Psoas muscle (tissue), 8 donors: ENCODE data around the gene SNX11. TPM values are rescaled to one million over a fixed set of nuclear protein-coding genes. Genes with fewer than 3 reads are reported as not detected.

Experiments used
- ATAC-seq, 4 donors: fragments of 200-7000 bp; cut with Tn5 transposase; one replicate each; pipeline ENCODE4 v1.9.1; 2020; ENCODE audit warnings: moderate library complexity in 3 of 4, mild to moderate bottlenecking in 2 of 4
- DNase-seq, 2 donors: peaks; one replicate each; pipeline ENCODE4 v3.0.0-alpha.2; 2020
- H3K27ac ChIP-seq: fragments of 200-600 bp; one replicate; pipeline ENCODE4 v1.8.0; 2022
- H3K27me3 ChIP-seq, 3 donors: fragments of 200-600 bp in 1 of 3; one replicate each; pipeline versions ENCODE4 v1.6.1 to v1.8.0; 2013 to 2022; ENCODE audit warnings: low read length in 2 of 3, mild to moderate bottlenecking in 2 of 3, moderate library complexity in 1 of 3; ENCODE audit not compliant: insufficient read depth in 3 of 3
- H3K36me3 ChIP-seq, 2 donors: fragments of 200-600 bp in 1 of 2; one replicate each; pipeline versions ENCODE4 v1.6.1 to v1.8.0; 2013 to 2022; ENCODE audit warnings: low read depth in 1 of 2, mild to moderate bottlenecking in 1 of 2, moderate library complexity in 1 of 2; ENCODE audit not compliant: insufficient read depth in 1 of 2
- H3K4me1 ChIP-seq: fragments of 200-600 bp; one replicate; pipeline ENCODE4 v1.8.0; 2022
- H3K4me3 ChIP-seq: fragments of 200-600 bp; one replicate; pipeline ENCODE4 v1.8.0; 2022; ENCODE audit warnings: mild to moderate bottlenecking
- H3K9me3 ChIP-seq: fragments of 200-600 bp; one replicate; pipeline ENCODE4 v1.8.0; 2022
- WGBS, 3 donors: extraction: QIAGEN DNeasy Blood & Tissue Kit; methylation state at CpG; one replicate each; pipeline versions ENCODE4 v1.1.6 to v1.1.7; 2013; 5-methylcytosine and 5-hydroxymethylcytosine counted together
- intact Hi-C, 2 donors: fragments of 100-400 bp; cut with DNase I; formaldehyde crosslinking; loops; one replicate each; pipeline versions ENCODE4 v1.11.0 to v1.14.2; 2022
- polyA plus RNA-seq, 3 donors: library from polyadenylated mRNA; stranded (reverse); fragments of 200-250 nt; gene quantifications; one replicate each; pipeline ENCODE4 v1.2.3, GENCODE V29; 2013
- total RNA-seq, 4 donors: library from RNA; stranded (reverse); fragmentation: NEBNext Ultra II Directional in 2 of 4; extraction: Animal tissue kit (Norgen Biotek cat#: 25700) in 2 of 4; gene quantifications; one replicate each; pipeline versions ENCODE4 v1.2.1 to v1.2.4, GENCODE V29; 2021 to 2023
- TF ChIP-seq, protein P1 (sequence below): fragments of 200-600 bp; IDR thresholded peaks from one replicate; pipeline ENCODE4 v1.8.0; 2022; ENCODE audit warnings: antibody characterized with exemption
- donor health status: healthy with polysubstance abuse.
- donor health status: DM: no; HTN: no; CAD: no; lungs with moderate emphysema.
- donor health status: Bipolar disorder and iron deficiency.
- donor health status: healthy.
- donor health status: DM: yes; HTN: yes; CAD: no.
- donor health status: DM: no; HTN: no; CAD: no.
- donor health status: DM: no; HTN: no; CAD: no.
- donor health status: DM: yes; HTN: yes; CAD: no.

Gene SNX11
- total and polyA plus RNA-seq, 7 donors = 10.0 to 27.0 (median 14.5) TPM

DNA sequence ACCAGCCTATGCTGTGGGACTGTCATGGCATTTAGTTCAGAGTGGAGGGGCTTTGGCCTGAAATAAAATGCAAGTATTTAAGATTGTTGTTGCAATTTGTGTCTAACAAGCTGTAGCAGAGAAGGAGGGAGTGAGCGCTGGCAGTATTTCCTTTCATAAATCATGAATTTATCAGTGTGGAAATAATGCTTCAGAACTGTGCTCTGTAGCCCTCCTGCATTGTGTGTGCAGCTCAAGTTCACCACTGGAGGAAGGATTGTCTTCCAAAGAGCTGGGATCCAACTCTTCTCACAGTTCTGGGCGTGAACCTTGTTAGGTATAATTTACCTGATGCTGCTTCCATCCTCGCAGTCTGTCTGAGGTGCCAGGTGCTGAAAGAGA lies 15.1 kb downstream of the SNX11 start:
- Histone ChIP-seq H3K27me3 (no peaks in the 10 kb centered on the region), H3K4me1 (no peaks in the 10 kb centered on the region), H3K27ac (no peak overlapping the region), H3K9me3 (no peaks in the 10 kb centered on the region), H3K4me3 (no peak overlapping the region), H3K36me3 (peaks cover 20 to 88% of the 10 kb centered on the region in 2 donors)
- no peak for ATAC-seq
- TF ChIP-seq, protein P1, sequence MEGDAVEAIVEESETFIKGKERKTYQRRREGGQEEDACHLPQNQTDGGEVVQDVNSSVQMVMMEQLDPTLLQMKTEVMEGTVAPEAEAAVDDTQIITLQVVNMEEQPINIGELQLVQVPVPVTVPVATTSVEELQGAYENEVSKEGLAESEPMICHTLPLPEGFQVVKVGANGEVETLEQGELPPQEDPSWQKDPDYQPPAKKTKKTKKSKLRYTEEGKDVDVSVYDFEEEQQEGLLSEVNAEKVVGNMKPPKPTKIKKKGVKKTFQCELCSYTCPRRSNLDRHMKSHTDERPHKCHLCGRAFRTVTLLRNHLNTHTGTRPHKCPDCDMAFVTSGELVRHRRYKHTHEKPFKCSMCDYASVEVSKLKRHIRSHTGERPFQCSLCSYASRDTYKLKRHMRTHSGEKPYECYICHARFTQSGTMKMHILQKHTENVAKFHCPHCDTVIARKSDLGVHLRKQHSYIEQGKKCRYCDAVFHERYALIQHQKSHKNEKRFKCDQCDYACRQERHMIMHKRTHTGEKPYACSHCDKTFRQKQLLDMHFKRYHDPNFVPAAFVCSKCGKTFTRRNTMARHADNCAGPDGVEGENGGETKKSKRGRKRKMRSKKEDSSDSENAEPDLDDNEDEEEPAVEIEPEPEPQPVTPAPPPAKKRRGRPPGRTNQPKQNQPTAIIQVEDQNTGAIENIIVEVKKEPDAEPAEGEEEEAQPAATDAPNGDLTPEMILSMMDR = no peak
- intact Hi-C loops = loop anchor here in 1 of 2 donors (10.0 kb wide), 1 partner anchor 298 kb away; the partner anchor contains the start of gene OSBPL7
- no peak for DNase-seq
- WGBS, 3 donors = 84 to 88% (median 85%) methylated on average over 3 of the region's 3 CpGs

GRCh38 chr17:48123111-48123510 lies 15.5 kb downstream of the SNX11 start:
- TF ChIP-seq, protein P1 = no peak

DNA sequence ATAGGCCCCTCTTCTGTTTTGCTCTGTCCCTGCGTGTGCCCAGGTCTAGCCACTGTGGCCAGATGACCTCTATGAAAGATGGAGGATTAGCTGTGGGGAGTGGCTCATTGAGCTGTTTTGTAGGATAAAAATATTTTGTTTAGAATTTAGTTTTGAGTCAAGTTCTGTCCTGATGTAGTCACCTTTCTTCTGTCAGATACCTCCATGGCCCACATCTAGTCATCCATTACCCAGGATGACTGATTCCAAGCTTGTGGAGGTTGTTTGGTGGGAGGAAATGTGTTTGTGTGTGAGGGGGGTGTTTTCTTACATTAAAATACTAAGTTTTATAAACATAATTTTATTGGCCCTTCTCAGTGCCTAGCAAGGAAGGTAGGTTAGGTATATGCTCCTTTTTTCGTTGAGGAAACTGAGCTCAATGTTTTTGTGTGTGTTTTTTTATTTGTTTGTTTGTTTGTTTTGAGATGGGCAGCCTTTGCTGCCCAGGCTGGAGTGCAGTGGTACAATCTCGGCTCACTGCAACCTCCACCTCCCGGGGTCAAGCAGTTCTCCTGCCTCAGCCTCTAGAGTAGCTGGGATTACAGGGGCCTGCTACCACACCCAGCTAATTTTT lies 16.3 kb downstream of the SNX11 start:
- ATAC-seq = no peak
- no peak for DNase-seq
- Histone ChIP-seq H3K27me3 (no peaks in the 10 kb centered on the region), H3K36me3 (peaks cover 17 to 76% of the 10 kb centered on the region in 2 donors), H3K4me1 (no peaks in the 10 kb centered on the region), H3K4me3 (no peak overlapping the region), H3K9me3 (no peaks in the 10 kb centered on the region), H3K27ac (no peak overlapping the region)
- WGBS, 3 donors = 96 to 99% (median 97%) methylated on average over 4 of the region's 4 CpGs
- intact Hi-C loops = loop anchor here in 1 of 2 donors (10.0 kb wide), 1 partner anchor 299 kb away; the partner anchor contains the start of gene OSBPL7
- TF ChIP-seq, protein P1 = no peak

More at GRCh38 chr17:48123111-48123510, 15.5 kb downstream of the SNX11 start:
- intact Hi-C loops = loop anchor here in 1 of 2 donors (10.0 kb wide), 1 partner anchor 298 kb away; the partner anchor contains the start of gene OSBPL7
- H3K4me1 ChIP-seq = no peaks in the 10 kb centered on the region
- H3K27ac ChIP-seq = no peak overlapping the region
- peaks cover 20 to 84% of the 10 kb centered on the region in 2 donors for H3K36me3 ChIP-seq
- DNase-seq (no peak), ATAC-seq (no peak)
- no peaks in the 10 kb centered on the region for H3K27me3 ChIP-seq
- H3K9me3 ChIP-seq = no peaks in the 10 kb centered on the region
- 67 to 72% (median 70%) methylated on average over 6 of the region's 6 CpGs for WGBS, 3 donors
- H3K4me3 ChIP-seq = no peak overlapping the region

- Histone ChIP-seq H3K27ac (no peak overlapping the region), H3K27me3 (no peaks in the 10 kb centered on the region), H3K4me3 (no peak overlapping the region), H3K9me3 (no peaks in the 10 kb centered on the region), H3K36me3 (peaks cover 13 to 58% of the 10 kb centered on the region in 2 donors), H3K4me1 (no peaks in the 10 kb centered on the region)
- DNase-seq (no peak), ATAC-seq (no peak)
- WGBS, 3 donors = 47 to 57% (median 56%) methylated on average over 9 of the region's 9 CpGs
- TF ChIP-seq, protein P1 = no peak
- intact Hi-C loops = loop anchor here in 1 of 2 donors (10.0 kb wide), 1 partner anchor 301 kb away; the partner anchor contains the start of gene OSBPL7
Observed at GRCh38 chr17:48125829-48126531, 18.4 kb downstream of the SNX11 start.
